ENCODE measurements around the gene DHRS2. TPM values are rescaled to one million over a fixed set of nuclear protein-coding genes. Genes with fewer than 3 reads are reported as not detected.

The DHRS2 gene
- total and polyA plus RNA-seq, 7 experiments from 2014 or later = 0.63 to 5.5 TPM; not detected in 5

- Histone ChIP-seq H3K4me3 (ENCODE audit: low read length) (no peak overlapping the region), H3K27me3 (ENCODE audit: control insufficient read depth in 2 of 2, insufficient read depth in 2 of 2, low read length in 2 of 2) (no peaks in the 10 kb centered on the region), H3K4me1 (ENCODE audit: control insufficient read depth in 2 of 2, insufficient read depth in 2 of 2, low read length in 2 of 2) (no peaks in the 10 kb centered on the region), H3K9me3 (ENCODE audit: control insufficient read depth in 2 of 3, low read length in 3 of 3) (no peaks in the 10 kb centered on the region), H3K27ac (ENCODE audit: low read depth, low read length) (no peak overlapping the region), H3K36me3 (ENCODE audit: control insufficient read depth in 2 of 3, insufficient read depth in 3 of 3, low read length in 3 of 3) (no peaks in the 10 kb centered on the region)
- no peak overlapping the region for H3K27ac Mint-ChIP-seq
- H3K4me3 Mint-ChIP-seq = no peak overlapping the region
- ATAC-seq (no peak), DNase-seq (no peak)
- H3K9me3 Mint-ChIP-seq = no peaks in the 10 kb centered on the region
- H3K27me3 Mint-ChIP-seq = no peaks in the 10 kb centered on the region
- POLR2A ChIA-PET = no interaction called here
- no peaks in the 10 kb centered on the region for H3K4me1 Mint-ChIP-seq
- no peaks in the 10 kb centered on the region for H3K36me3 Mint-ChIP-seq
- intact Hi-C loops (cut with micrococcal nuclease) = no loop called here
- CTCF ChIA-PET = interaction anchor here (1.2 kb wide), 1 partner anchor 12 kb away, joined by 4 read pairs; no protein-coding TSS in a partner anchor
Observed at GRCh38 chr14:23643533-23644194, 7.5 kb downstream of the DHRS2 start.

GRCh38 chr14:23644195-23644918, 8.2 kb downstream of the DHRS2 start:
- Mint-ChIP-seq H3K4me3 (no peak overlapping the region), H3K27me3 (no peaks in the 10 kb centered on the region), H3K27ac (no peak overlapping the region), H3K36me3 (no peaks in the 10 kb centered on the region), H3K4me1 (no peaks in the 10 kb centered on the region), H3K9me3 (no peaks in the 10 kb centered on the region)
- Histone ChIP-seq H3K27ac (ENCODE audit: low read depth, low read length) (no peak overlapping the region), H3K27me3 (ENCODE audit: control insufficient read depth in 2 of 2, insufficient read depth in 2 of 2, low read length in 2 of 2) (no peaks in the 10 kb centered on the region), H3K4me1 (ENCODE audit: control insufficient read depth in 2 of 2, insufficient read depth in 2 of 2, low read length in 2 of 2) (no peaks in the 10 kb centered on the region), H3K9me3 (ENCODE audit: control insufficient read depth in 2 of 3, low read length in 3 of 3) (no peaks in the 10 kb centered on the region), H3K36me3 (ENCODE audit: control insufficient read depth in 2 of 3, insufficient read depth in 3 of 3, low read length in 3 of 3) (no peaks in the 10 kb centered on the region), H3K4me3 (ENCODE audit: low read length) (no peak overlapping the region)
- ChIA-PET POLR2A (no interaction called here), CTCF (interaction anchor here (1.2 kb wide), 1 partner anchor 13 kb away, joined by 4 read pairs; no protein-coding TSS in a partner anchor)
- ATAC-seq (no peak), DNase-seq (no peak)
- intact Hi-C loops (cut with micrococcal nuclease) = no loop called here

GRCh38 chr14:23644919-23645336, 8.8 kb downstream of the DHRS2 start:
- H3K4me1 ChIP-seq (ENCODE audit: control insufficient read depth in 2 of 2, insufficient read depth in 2 of 2, low read length in 2 of 2) = no peaks in the 10 kb centered on the region
- no peak overlapping the region for H3K27ac ChIP-seq (ENCODE audit: low read depth, low read length)
- CTCF ChIA-PET = interaction anchor here (0.8 kb wide), 1 partner anchor 14 kb away, joined by 3 read pairs; no protein-coding TSS in a partner anchor
- H3K9me3 Mint-ChIP-seq = no peaks in the 10 kb centered on the region
- no peak overlapping the region for H3K27ac Mint-ChIP-seq
- DNase-seq = no peak
- POLR2A ChIA-PET = no interaction called here
- no peaks in the 10 kb centered on the region for H3K36me3 Mint-ChIP-seq
- ATAC-seq = no peak
- no peak overlapping the region for H3K4me3 ChIP-seq (ENCODE audit: low read length)
- H3K4me1 Mint-ChIP-seq = no peaks in the 10 kb centered on the region
- no peaks in the 10 kb centered on the region for H3K27me3 ChIP-seq (ENCODE audit: control insufficient read depth in 2 of 2, insufficient read depth in 2 of 2, low read length in 2 of 2)
- no peaks in the 10 kb centered on the region for H3K9me3 ChIP-seq (ENCODE audit: control insufficient read depth in 2 of 3, low read length in 3 of 3)
- no peak overlapping the region for H3K4me3 Mint-ChIP-seq
- H3K36me3 ChIP-seq (ENCODE audit: control insufficient read depth in 2 of 3, insufficient read depth in 3 of 3, low read length in 3 of 3) = no peaks in the 10 kb centered on the region
- H3K27me3 Mint-ChIP-seq = no peaks in the 10 kb centered on the region
- intact Hi-C loops (cut with micrococcal nuclease) = no loop called here

GRCh38 chr14:23645504-23645811, 9.3 kb downstream of the DHRS2 start:
- DNase-seq (no peak), ATAC-seq (no peak)
- Histone ChIP-seq H3K9me3 (ENCODE audit: control insufficient read depth in 2 of 3, low read length in 3 of 3) (no peaks in the 10 kb centered on the region), H3K36me3 (ENCODE audit: control insufficient read depth in 2 of 3, insufficient read depth in 3 of 3, low read length in 3 of 3) (no peaks in the 10 kb centered on the region), H3K4me1 (ENCODE audit: control insufficient read depth in 2 of 2, insufficient read depth in 2 of 2, low read length in 2 of 2) (no peaks in the 10 kb centered on the region), H3K4me3 (ENCODE audit: low read length) (no peak overlapping the region), H3K27ac (ENCODE audit: low read depth, low read length) (no peak overlapping the region), H3K27me3 (ENCODE audit: control insufficient read depth in 2 of 2, insufficient read depth in 2 of 2, low read length in 2 of 2) (no peaks in the 10 kb centered on the region)
- intact Hi-C loops (cut with micrococcal nuclease) = no loop called here
- no peaks in the 10 kb centered on the region for H3K9me3 Mint-ChIP-seq
- no peaks in the 10 kb centered on the region for H3K4me1 Mint-ChIP-seq
- ChIA-PET POLR2A (no interaction called here), CTCF (interaction anchor here (0.8 kb wide), 1 partner anchor 14 kb away, joined by 3 read pairs; no protein-coding TSS in a partner anchor)
- no peak overlapping the region for H3K4me3 Mint-ChIP-seq
- H3K27me3 Mint-ChIP-seq = no peaks in the 10 kb centered on the region
- no peaks in the 10 kb centered on the region for H3K36me3 Mint-ChIP-seq
- no peak overlapping the region for H3K27ac Mint-ChIP-seq

- no peaks in the 10 kb centered on the region for H3K9me3 Mint-ChIP-seq
- Histone ChIP-seq H3K9me3 (ENCODE audit: control insufficient read depth in 2 of 3, low read length in 3 of 3) (no peaks in the 10 kb centered on the region), H3K4me3 (ENCODE audit: low read length) (no peak overlapping the region), H3K36me3 (ENCODE audit: control insufficient read depth in 2 of 3, insufficient read depth in 3 of 3, low read length in 3 of 3) (no peaks in the 10 kb centered on the region), H3K27me3 (ENCODE audit: control insufficient read depth in 2 of 2, insufficient read depth in 2 of 2, low read length in 2 of 2) (no peaks in the 10 kb centered on the region), H3K4me1 (ENCODE audit: control insufficient read depth in 2 of 2, insufficient read depth in 2 of 2, low read length in 2 of 2) (no peaks in the 10 kb centered on the region), H3K27ac (ENCODE audit: low read depth, low read length) (no peak overlapping the region)
- intact Hi-C loops (cut with micrococcal nuclease) = no loop called here
- no peaks in the 10 kb centered on the region for H3K36me3 Mint-ChIP-seq
- ChIA-PET POLR2A (no interaction called here), CTCF (interaction anchor here (1.1 kb wide), 1 partner anchor 14 kb away, joined by 4 read pairs; no protein-coding TSS in a partner anchor)
- no peak overlapping the region for H3K4me3 Mint-ChIP-seq
- no peaks in the 10 kb centered on the region for H3K27me3 Mint-ChIP-seq
- DNase-seq (no peak), ATAC-seq (no peak)
- no peaks in the 10 kb centered on the region for H3K4me1 Mint-ChIP-seq
- H3K27ac Mint-ChIP-seq = no peak overlapping the region
Observed at GRCh38 chr14:23645812-23646647, 9.9 kb downstream of the DHRS2 start.

- peak overlapping the region in 1 of 9 donors; percentile 48 for H3K27ac Mint-ChIP-seq
Observed at GRCh38 chr14:23646648-23647549, 10.7 kb downstream of the DHRS2 start.

More at GRCh38 chr14:23646648-23647549, 10.7 kb downstream of the DHRS2 start:
- Mint-ChIP-seq H3K9me3 (no peaks in the 10 kb centered on the region), H3K4me1 (no peaks in the 10 kb centered on the region), H3K4me3 (no peak overlapping the region), H3K27me3 (no peaks in the 10 kb centered on the region), H3K36me3 (no peaks in the 10 kb centered on the region)
- intact Hi-C loops (cut with micrococcal nuclease) = no loop called here
- H3K4me3 ChIP-seq (ENCODE audit: low read length) = no peak overlapping the region
- no peak overlapping the region for H3K27ac ChIP-seq (ENCODE audit: low read depth, low read length)
- H3K27me3 ChIP-seq (ENCODE audit: control insufficient read depth in 2 of 2, insufficient read depth in 2 of 2, low read length in 2 of 2) = no peaks in the 10 kb centered on the region
- ChIA-PET POLR2A (no interaction called here), CTCF (interaction anchor here (1.1 kb wide), 1 partner anchor 15 kb away, joined by 4 read pairs; no protein-coding TSS in a partner anchor)
- H3K4me1 ChIP-seq (ENCODE audit: control insufficient read depth in 2 of 2, insufficient read depth in 2 of 2, low read length in 2 of 2) = no peaks in the 10 kb centered on the region
- H3K9me3 ChIP-seq (ENCODE audit: control insufficient read depth in 2 of 3, low read length in 3 of 3) = no peaks in the 10 kb centered on the region
- DNase-seq (no peak), ATAC-seq (no peak)
- no peaks in the 10 kb centered on the region for H3K36me3 ChIP-seq (ENCODE audit: control insufficient read depth in 2 of 3, insufficient read depth in 3 of 3, low read length in 3 of 3)

All from naive thymus-derived CD4-positive, alpha-beta T cell (primary cell).